ENCODE measurements around the gene MARVELD3.
"Not testable (repeated sequence)": the region's sequence is repeated elsewhere in the genome, so short reads cannot be mapped to it uniquely, and the experiment has no call there.

Gene MARVELD3

GRCh38 chr16:71626018-71626857 is at the start of gene MARVELD3:
Gene MARVELD3 (plus strand): TSS chr16:71626184. CDS start chr16:71626230, 46 bp downstream.
- H3K4me1 ChIP-seq (ENCODE audit: insufficient read depth, poor library complexity, severe bottlenecking) = no peaks in the 10 kb centered on the region
- TF ChIP-seq, protein P1, sequence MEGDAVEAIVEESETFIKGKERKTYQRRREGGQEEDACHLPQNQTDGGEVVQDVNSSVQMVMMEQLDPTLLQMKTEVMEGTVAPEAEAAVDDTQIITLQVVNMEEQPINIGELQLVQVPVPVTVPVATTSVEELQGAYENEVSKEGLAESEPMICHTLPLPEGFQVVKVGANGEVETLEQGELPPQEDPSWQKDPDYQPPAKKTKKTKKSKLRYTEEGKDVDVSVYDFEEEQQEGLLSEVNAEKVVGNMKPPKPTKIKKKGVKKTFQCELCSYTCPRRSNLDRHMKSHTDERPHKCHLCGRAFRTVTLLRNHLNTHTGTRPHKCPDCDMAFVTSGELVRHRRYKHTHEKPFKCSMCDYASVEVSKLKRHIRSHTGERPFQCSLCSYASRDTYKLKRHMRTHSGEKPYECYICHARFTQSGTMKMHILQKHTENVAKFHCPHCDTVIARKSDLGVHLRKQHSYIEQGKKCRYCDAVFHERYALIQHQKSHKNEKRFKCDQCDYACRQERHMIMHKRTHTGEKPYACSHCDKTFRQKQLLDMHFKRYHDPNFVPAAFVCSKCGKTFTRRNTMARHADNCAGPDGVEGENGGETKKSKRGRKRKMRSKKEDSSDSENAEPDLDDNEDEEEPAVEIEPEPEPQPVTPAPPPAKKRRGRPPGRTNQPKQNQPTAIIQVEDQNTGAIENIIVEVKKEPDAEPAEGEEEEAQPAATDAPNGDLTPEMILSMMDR (IDR thresholded peaks at IDR 0.05; ENCODE audit: poor library complexity, severe bottlenecking) = peak; percentile 44
- ATAC-seq (ENCODE audit: low read depth) (peak; percentile 67), DNase-seq (ENCODE audit: low spot score) (peak; percentile 84)
- H3K4me3 ChIP-seq (ENCODE audit: severe bottlenecking) = peak within 1 kb of the TSS; percentile 81
- H3K27me3 ChIP-seq (ENCODE audit: insufficient read depth, poor library complexity, severe bottlenecking) = no peaks in the 10 kb centered on the region
- H3K9me3 ChIP-seq (ENCODE audit: severe bottlenecking) = no peaks in the 10 kb centered on the region
- H3K27ac ChIP-seq (ENCODE audit: poor library complexity, severe bottlenecking) = peak within 1 kb of the TSS; percentile 46
- H3K36me3 ChIP-seq (ENCODE audit: low read depth) = peaks cover 13% of the 10 kb centered on the region

- no peak for ATAC-seq (ENCODE audit: low read depth)
- Histone ChIP-seq H3K4me3 (ENCODE audit: severe bottlenecking) (no peak within 1 kb of the TSS), H3K9me3 (ENCODE audit: severe bottlenecking) (no peaks in the 10 kb centered on the region), H3K4me1 (ENCODE audit: insufficient read depth, poor library complexity, severe bottlenecking) (no peaks in the 10 kb centered on the region), H3K36me3 (ENCODE audit: low read depth) (no peaks in the 10 kb centered on the region), H3K27ac (ENCODE audit: poor library complexity, severe bottlenecking) (no peak within 1 kb of the TSS), H3K27me3 (ENCODE audit: insufficient read depth, poor library complexity, severe bottlenecking) (peaks cover 22% of the 10 kb centered on the region)
- no peak for DNase-seq (ENCODE audit: low spot score)
- TF ChIP-seq, protein P1 (IDR thresholded peaks at IDR 0.05; ENCODE audit: poor library complexity, severe bottlenecking) = no peak
These were observed 49.0 kb upstream of the MARVELD3 start, which contains the start of gene TAT for GRCh38 chr16:71576971-71577370. Gene TAT (minus strand): TSS chr16:71577092. CDS start chr16:71576415, 677 bp downstream.

DNA sequence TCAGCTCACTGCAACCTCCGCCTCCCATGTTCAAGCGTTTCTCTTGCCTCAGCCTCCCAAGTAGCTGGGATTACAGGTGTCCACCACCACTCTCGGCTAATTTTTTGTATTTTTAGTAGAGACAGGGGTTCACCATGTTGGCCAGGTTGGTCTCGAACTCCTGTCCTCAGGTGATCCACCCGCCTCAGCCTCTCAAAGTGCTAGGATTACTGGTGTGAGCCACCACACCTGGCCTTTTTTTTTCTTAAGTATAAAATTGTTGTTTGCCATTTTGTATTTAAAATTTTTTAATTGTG is 43.5 kb upstream of the MARVELD3 start:
- DNase-seq (ENCODE audit: low spot score); H3K4me3 ChIP-seq (ENCODE audit: severe bottlenecking); H3K36me3 ChIP-seq (ENCODE audit: low read depth); H3K27ac ChIP-seq (ENCODE audit: poor library complexity, severe bottlenecking); ATAC-seq (ENCODE audit: low read depth); H3K4me1 ChIP-seq (ENCODE audit: insufficient read depth, poor library complexity, severe bottlenecking); H3K9me3 ChIP-seq (ENCODE audit: severe bottlenecking): not testable (repeated sequence)
- peaks cover 11% of the 10 kb centered on the region for H3K27me3 ChIP-seq (ENCODE audit: insufficient read depth, poor library complexity, severe bottlenecking)

GRCh38 chr16:71584543-71585317 is 41.3 kb upstream of the MARVELD3 start:
- no peaks in the 10 kb centered on the region for H3K9me3 ChIP-seq (ENCODE audit: severe bottlenecking)
- no peak overlapping the region for H3K27ac ChIP-seq (ENCODE audit: poor library complexity, severe bottlenecking)
- H3K36me3 ChIP-seq (ENCODE audit: low read depth) = no peaks in the 10 kb centered on the region
- TF ChIP-seq, protein P1 (IDR thresholded peaks at IDR 0.05; ENCODE audit: poor library complexity, severe bottlenecking) = no peak
- no peak for ATAC-seq (ENCODE audit: low read depth)
- peaks cover 9% of the 10 kb centered on the region for H3K27me3 ChIP-seq (ENCODE audit: insufficient read depth, poor library complexity, severe bottlenecking)
- no peak for DNase-seq (ENCODE audit: low spot score)
- H3K4me3 ChIP-seq (ENCODE audit: severe bottlenecking) = no peak overlapping the region
- H3K4me1 ChIP-seq (ENCODE audit: insufficient read depth, poor library complexity, severe bottlenecking) = no peaks in the 10 kb centered on the region

GRCh38 chr16:71585318-71585703 is 40.7 kb upstream of the MARVELD3 start:
- H3K4me1 ChIP-seq (ENCODE audit: insufficient read depth, poor library complexity, severe bottlenecking) = no peaks in the 10 kb centered on the region
- peaks cover 9% of the 10 kb centered on the region for H3K27me3 ChIP-seq (ENCODE audit: insufficient read depth, poor library complexity, severe bottlenecking)
- no peak overlapping the region for H3K4me3 ChIP-seq (ENCODE audit: severe bottlenecking)
- no peak overlapping the region for H3K27ac ChIP-seq (ENCODE audit: poor library complexity, severe bottlenecking)
- no peaks in the 10 kb centered on the region for H3K9me3 ChIP-seq (ENCODE audit: severe bottlenecking)
- no peaks in the 10 kb centered on the region for H3K36me3 ChIP-seq (ENCODE audit: low read depth)
- TF ChIP-seq, protein P1 (IDR thresholded peaks at IDR 0.05; ENCODE audit: poor library complexity, severe bottlenecking) = no peak
- ATAC-seq (ENCODE audit: low read depth) = no peak
- no peak for DNase-seq (ENCODE audit: low spot score)

DNA sequence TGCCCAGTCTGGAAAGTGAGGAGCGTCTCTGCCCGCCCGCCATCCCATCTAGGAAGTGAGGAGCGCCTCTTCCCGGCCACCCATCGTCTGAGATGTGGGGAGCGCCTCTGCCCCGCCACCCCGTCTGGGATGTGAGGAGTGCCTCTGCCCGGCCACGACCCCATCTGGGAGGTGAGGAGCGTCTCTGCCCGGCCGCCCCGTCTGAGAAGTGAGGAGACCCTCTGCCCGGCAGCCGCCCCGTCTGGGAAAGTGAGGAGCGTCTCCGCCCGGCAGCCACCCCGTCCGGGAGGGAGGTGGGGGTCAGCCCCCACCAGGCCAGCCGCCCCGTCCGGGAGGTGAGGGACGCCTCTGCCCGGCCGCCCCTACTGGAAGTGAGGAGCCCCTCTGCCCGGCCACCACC is 36.6 kb upstream of the MARVELD3 start:
- not testable (repeated sequence) for ATAC-seq (ENCODE audit: low read depth); H3K27ac ChIP-seq (ENCODE audit: poor library complexity, severe bottlenecking); DNase-seq (ENCODE audit: low spot score); H3K36me3 ChIP-seq (ENCODE audit: low read depth); H3K27me3 ChIP-seq (ENCODE audit: insufficient read depth, poor library complexity, severe bottlenecking); H3K4me1 ChIP-seq (ENCODE audit: insufficient read depth, poor library complexity, severe bottlenecking); H3K4me3 ChIP-seq (ENCODE audit: severe bottlenecking); H3K9me3 ChIP-seq (ENCODE audit: severe bottlenecking)

- not testable (repeated sequence) for H3K4me1 ChIP-seq (ENCODE audit: insufficient read depth, poor library complexity, severe bottlenecking); DNase-seq (ENCODE audit: low spot score); H3K4me3 ChIP-seq (ENCODE audit: severe bottlenecking); ATAC-seq (ENCODE audit: low read depth); H3K27me3 ChIP-seq (ENCODE audit: insufficient read depth, poor library complexity, severe bottlenecking); H3K27ac ChIP-seq (ENCODE audit: poor library complexity, severe bottlenecking); H3K9me3 ChIP-seq (ENCODE audit: severe bottlenecking); H3K36me3 ChIP-seq (ENCODE audit: low read depth)
These were observed 35.9 kb upstream of the MARVELD3 start for GRCh38 chr16:71590071-71590470.

Data from RWPE2 (cell line).